Measurements from ENCODE around the gene ARF6. TPM values are rescaled to one million over a fixed set of nuclear protein-coding genes. Genes with fewer than 3 reads are reported as not detected.

Gene ARF6
- total and polyA plus RNA-seq, 9 of the 15 experiments (the other 6 are each of a cell fraction or from before 2014, with no cell fraction given): 15.3 to 35.2 (median 24.9) TPM

- Histone ChIP-seq H4K20me1 (replicated peaks; ENCODE audit: control insufficient read depth, insufficient read depth, low read length) (no peaks in the 10 kb centered on the region), H3K4me1 (replicated peaks in 1 of 2; ENCODE audit: control insufficient read depth in 2 of 2, insufficient read depth in 2 of 2, low read length in 2 of 2) (peaks cover 4 to 6% of the 10 kb centered on the region in 2 experiments; a peak in 4 of 5 replicates), H2AFZ (ENCODE audit: low read depth, low read length) (peak overlapping the region; percentile 32; the same call in 1 of the 2 replicates), H3K9ac (ENCODE audit: insufficient read depth in 1 of 2, low read depth in 2 of 2, low read length in 2 of 2) (no peak overlapping the region), H3K27me3 (ENCODE audit: control insufficient read depth in 2 of 2, insufficient read depth in 2 of 2, low read length in 2 of 2) (no peaks in the 10 kb centered on the region; a peak in 1 of 5 replicates), H3K36me3 (ENCODE audit: control insufficient read depth, insufficient read depth, low read length) (peaks cover 26% of the 10 kb centered on the region; the same call in 2 of the 3 replicates), H3K9me1 (ENCODE audit: control insufficient read depth, insufficient read depth, low read length) (no peaks in the 10 kb centered on the region), H3K79me2 (ENCODE audit: control insufficient read depth, insufficient read depth, low read length) (peaks cover 41% of the 10 kb centered on the region), H3K9me3 (replicated peaks; ENCODE audit: control insufficient read depth, insufficient read depth, low read depth, low read length) (no peaks in the 10 kb centered on the region), H3K4me2 (ENCODE audit: insufficient read depth, low read length) (no peak overlapping the region), H3K4me3 (no peak overlapping the region), H3K27ac (ENCODE audit: extremely low read depth, low read depth, low read length) (no peak overlapping the region)
- DNase-seq (ENCODE audit: extremely low read depth in 1 of 4, low spot score in 3 of 4) (peak in 2 of 4 experiments; percentile 23 to 58), ATAC-seq (peak; percentile 42), FAIRE-seq (no peak)
- ChIA-PET CTCF (ENCODE audit: low intra/inter-chr PET ratio) (interaction anchor here (1.1 to 1.2 kb wide), 2 partner anchors 251 to 252 kb away, joined by 3 to 4 read pairs; no protein-coding TSS in a partner anchor), POLR2A (interaction anchor here (0.6 kb wide), 1 partner anchor 163 kb away, joined by 3 read pairs; no protein-coding TSS in a partner anchor)
- intact Hi-C loops (cut with micrococcal nuclease): loop anchor here (5.0 kb wide), 2 partner anchors 221 to 266 kb away; partner anchors contain the start of gene RPS29
- 33% methylated on average over 15 of the region's 27 CpGs for WGBS (ENCODE audit: insufficient coverage, low coverage, missing lambda C conversion rate)
- in situ Hi-C loops (cut with MboI): loop anchor here (25.0 kb wide), 1 partner anchor 684 kb away; the partner anchor contains the start of gene MAP4K5
- no TSS peak for BruUV-seq (replicated peaks)
- TF ChIP-seq PBX2 (CRISPR knock-in tag; IDR thresholded peaks at IDR 0.05; ENCODE audit: low read depth) (no peak), PBX2 (tag; conservative IDR thresholded peaks at IDR 0.05; ENCODE audit: low read depth) (no peak), MLLT1 (IDR thresholded peaks at IDR 0.05) (peak in 1 of 2 experiments; percentile 58; a peak in 1 of 4 replicates), REST (IDR thresholded peaks at IDR 0.05; ENCODE audit: borderline replicate concordance) (peak; percentile 8; the same call in 1 of the 2 replicates), REST (CRISPR knock-in tag; IDR thresholded peaks at IDR 0.05; ENCODE audit: low read depth) (no peak), HDAC1 (IDR thresholded peaks at IDR 0.05) (no peak), ZNF589 (CRISPR knock-in tag; IDR thresholded peaks at IDR 0.05; ENCODE audit: low read depth) (no peak), SREBF2 (CRISPR knock-in tag; IDR thresholded peaks at IDR 0.05) (no peak)
Measured at GRCh38 chr14:49853572-49854375, 39.1 kb upstream of the ARF6 start.

All from K562 (cell line).